H1 (cell line): ENCODE data around the gene LHPP. TPM values are rescaled to one million over a fixed set of nuclear protein-coding genes. Genes with fewer than 3 reads are reported as not detected.

ENCODE experiments used
- CBX8 ChIP-seq: fragments of 300-800, 300-1000 bp; sonication (generic); IDR thresholded peaks from 2 replicates; pipeline ENCODE4 v1.7.1; 2016; ENCODE audit warnings: low read depth, low read length, borderline replicate concordance
- SIX5 ChIP-seq: IDR thresholded peaks from 2 replicates; pipeline ENCODE4 v1.6.1; 2011; ENCODE audit warnings: mild to moderate bottlenecking, low read depth, low read length
- SUZ12 ChIP-seq: fragments of 200-600 bp; sonication (generic); IDR thresholded peaks from 2 replicates; pipeline ENCODE4 v1.6.1; 2012; ENCODE audit warnings: mild to moderate bottlenecking, inconsistent platforms, low read length, moderate library complexity, mixed read lengths
- polyA plus RNA-seq, 7 experiments: library from polyadenylated mRNA; depleted of rRNA in 3 of 7; stranded (reverse) in 5 of 7; unstranded in 2 of 7; fragments of >200 nt in 5 of 7; fragments of 200-250 nt in 2 of 7; gene quantifications; 1 replicate in 5 of 7; 2 replicates in 1 of 7; 4 replicates in 1 of 7; pipeline versions ENCODE4 v1.2.1 to v1.2.3, GENCODE V29; 2011 to 2013; ENCODE audit warnings: missing spikeins in 2 of 7, mixed read lengths in 2 of 7
- total RNA-seq: library from RNA; stranded (reverse); fragmentation: NEBNext Ultra II Directional; extraction: Animal tissue kit (Norgen Biotek cat#: 25700); gene quantifications from 2 replicates; pipeline ENCODE4 v1.2.1, GENCODE V29; 2021
- TF ChIP-seq, protein P1 (sequence below): IDR thresholded peaks from 2 replicates; pipeline ENCODE4 v1.6.1; 2011; ENCODE audit warnings: low read length, improper control_type of control experiment
- TF ChIP-seq, protein P2 (sequence below): fragments of 300-600 bp; sonication (generic); IDR thresholded peaks from 2 replicates; pipeline ENCODE4 v1.7.1; 2012; ENCODE audit warnings: low read length, moderate library complexity, mild to moderate bottlenecking, inconsistent platforms; ENCODE audit not compliant: insufficient replicate concordance

LHPP gene
- total and polyA plus RNA-seq, 2 of the 8 experiments (the other 6 are each of a cell fraction or from before 2014, with no cell fraction given), result 26.0 to 45.0 TPM

DNA sequence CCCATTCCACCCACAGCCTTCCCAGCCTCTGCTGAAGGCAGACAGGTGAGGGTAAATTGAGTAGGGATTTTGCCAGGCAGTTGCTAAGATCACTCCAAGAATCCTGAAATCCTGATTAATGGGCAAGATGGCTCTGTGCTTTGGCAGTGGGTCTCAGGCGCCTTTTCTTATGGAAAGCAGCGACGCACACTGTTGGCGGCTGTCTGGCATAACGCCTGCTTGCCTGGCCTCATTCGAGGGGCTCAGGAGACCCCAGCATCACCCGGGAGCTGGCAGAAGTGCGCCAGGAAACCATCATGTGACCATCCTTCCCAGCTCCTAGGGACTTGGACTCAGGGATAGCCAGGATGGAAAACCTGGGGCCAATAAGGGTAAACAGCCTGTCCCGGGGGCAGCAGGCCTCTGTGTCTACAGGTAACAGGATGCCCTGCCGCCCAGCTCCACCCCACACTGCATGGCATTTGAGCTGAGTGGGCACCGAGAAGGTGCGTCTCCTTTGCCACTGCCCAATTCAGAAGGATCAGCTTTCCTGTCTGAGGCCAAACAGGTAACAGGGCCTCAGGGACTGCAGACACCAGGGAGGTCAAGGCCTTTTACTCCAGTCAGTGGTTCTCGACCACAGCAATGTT, 184.0 kb downstream of the LHPP start (continued):
- TF ChIP-seq, protein P1, sequence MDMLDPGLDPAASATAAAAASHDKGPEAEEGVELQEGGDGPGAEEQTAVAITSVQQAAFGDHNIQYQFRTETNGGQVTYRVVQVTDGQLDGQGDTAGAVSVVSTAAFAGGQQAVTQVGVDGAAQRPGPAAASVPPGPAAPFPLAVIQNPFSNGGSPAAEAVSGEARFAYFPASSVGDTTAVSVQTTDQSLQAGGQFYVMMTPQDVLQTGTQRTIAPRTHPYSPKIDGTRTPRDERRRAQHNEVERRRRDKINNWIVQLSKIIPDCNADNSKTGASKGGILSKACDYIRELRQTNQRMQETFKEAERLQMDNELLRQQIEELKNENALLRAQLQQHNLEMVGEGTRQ, result no peak
- no peak for TF ChIP-seq CBX8
- TF ChIP-seq, protein P2, sequence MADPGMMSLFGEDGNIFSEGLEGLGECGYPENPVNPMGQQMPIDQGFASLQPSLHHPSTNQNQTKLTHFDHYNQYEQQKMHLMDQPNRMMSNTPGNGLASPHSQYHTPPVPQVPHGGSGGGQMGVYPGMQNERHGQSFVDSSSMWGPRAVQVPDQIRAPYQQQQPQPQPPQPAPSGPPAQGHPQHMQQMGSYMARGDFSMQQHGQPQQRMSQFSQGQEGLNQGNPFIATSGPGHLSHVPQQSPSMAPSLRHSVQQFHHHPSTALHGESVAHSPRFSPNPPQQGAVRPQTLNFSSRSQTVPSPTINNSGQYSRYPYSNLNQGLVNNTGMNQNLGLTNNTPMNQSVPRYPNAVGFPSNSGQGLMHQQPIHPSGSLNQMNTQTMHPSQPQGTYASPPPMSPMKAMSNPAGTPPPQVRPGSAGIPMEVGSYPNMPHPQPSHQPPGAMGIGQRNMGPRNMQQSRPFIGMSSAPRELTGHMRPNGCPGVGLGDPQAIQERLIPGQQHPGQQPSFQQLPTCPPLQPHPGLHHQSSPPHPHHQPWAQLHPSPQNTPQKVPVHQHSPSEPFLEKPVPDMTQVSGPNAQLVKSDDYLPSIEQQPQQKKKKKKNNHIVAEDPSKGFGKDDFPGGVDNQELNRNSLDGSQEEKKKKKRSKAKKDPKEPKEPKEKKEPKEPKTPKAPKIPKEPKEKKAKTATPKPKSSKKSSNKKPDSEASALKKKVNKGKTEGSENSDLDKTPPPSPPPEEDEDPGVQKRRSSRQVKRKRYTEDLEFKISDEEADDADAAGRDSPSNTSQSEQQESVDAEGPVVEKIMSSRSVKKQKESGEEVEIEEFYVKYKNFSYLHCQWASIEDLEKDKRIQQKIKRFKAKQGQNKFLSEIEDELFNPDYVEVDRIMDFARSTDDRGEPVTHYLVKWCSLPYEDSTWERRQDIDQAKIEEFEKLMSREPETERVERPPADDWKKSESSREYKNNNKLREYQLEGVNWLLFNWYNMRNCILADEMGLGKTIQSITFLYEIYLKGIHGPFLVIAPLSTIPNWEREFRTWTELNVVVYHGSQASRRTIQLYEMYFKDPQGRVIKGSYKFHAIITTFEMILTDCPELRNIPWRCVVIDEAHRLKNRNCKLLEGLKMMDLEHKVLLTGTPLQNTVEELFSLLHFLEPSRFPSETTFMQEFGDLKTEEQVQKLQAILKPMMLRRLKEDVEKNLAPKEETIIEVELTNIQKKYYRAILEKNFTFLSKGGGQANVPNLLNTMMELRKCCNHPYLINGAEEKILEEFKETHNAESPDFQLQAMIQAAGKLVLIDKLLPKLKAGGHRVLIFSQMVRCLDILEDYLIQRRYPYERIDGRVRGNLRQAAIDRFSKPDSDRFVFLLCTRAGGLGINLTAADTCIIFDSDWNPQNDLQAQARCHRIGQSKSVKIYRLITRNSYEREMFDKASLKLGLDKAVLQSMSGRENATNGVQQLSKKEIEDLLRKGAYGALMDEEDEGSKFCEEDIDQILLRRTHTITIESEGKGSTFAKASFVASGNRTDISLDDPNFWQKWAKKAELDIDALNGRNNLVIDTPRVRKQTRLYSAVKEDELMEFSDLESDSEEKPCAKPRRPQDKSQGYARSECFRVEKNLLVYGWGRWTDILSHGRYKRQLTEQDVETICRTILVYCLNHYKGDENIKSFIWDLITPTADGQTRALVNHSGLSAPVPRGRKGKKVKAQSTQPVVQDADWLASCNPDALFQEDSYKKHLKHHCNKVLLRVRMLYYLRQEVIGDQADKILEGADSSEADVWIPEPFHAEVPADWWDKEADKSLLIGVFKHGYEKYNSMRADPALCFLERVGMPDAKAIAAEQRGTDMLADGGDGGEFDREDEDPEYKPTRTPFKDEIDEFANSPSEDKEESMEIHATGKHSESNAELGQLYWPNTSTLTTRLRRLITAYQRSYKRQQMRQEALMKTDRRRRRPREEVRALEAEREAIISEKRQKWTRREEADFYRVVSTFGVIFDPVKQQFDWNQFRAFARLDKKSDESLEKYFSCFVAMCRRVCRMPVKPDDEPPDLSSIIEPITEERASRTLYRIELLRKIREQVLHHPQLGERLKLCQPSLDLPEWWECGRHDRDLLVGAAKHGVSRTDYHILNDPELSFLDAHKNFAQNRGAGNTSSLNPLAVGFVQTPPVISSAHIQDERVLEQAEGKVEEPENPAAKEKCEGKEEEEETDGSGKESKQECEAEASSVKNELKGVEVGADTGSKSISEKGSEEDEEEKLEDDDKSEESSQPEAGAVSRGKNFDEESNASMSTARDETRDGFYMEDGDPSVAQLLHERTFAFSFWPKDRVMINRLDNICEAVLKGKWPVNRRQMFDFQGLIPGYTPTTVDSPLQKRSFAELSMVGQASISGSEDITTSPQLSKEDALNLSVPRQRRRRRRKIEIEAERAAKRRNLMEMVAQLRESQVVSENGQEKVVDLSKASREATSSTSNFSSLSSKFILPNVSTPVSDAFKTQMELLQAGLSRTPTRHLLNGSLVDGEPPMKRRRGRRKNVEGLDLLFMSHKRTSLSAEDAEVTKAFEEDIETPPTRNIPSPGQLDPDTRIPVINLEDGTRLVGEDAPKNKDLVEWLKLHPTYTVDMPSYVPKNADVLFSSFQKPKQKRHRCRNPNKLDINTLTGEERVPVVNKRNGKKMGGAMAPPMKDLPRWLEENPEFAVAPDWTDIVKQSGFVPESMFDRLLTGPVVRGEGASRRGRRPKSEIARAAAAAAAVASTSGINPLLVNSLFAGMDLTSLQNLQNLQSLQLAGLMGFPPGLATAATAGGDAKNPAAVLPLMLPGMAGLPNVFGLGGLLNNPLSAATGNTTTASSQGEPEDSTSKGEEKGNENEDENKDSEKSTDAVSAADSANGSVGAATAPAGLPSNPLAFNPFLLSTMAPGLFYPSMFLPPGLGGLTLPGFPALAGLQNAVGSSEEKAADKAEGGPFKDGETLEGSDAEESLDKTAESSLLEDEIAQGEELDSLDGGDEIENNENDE, result no peak
- no peak for TF ChIP-seq SUZ12
- no peak for TF ChIP-seq SIX5
